H1 (cell line): ENCODE measurements around the gene WDFY4. TPM values are rescaled to one million over a fixed set of nuclear protein-coding genes. Genes with fewer than 3 reads are reported as not detected.

Experiments used
- CTCF ChIA-PET: fragments of 300-600 bp; sonication (Branson Sonifier 250); formaldehyde crosslinking; loops from one replicate; lab custom pipeline; 2021; ENCODE audit not compliant: partially characterized antibody; lab: Charles Lee
- POLR2A ChIA-PET: fragments of 300-600 bp; sonication (Branson Sonifier 250); formaldehyde crosslinking; loops from one replicate; lab custom pipeline; 2021; ENCODE audit warnings: inconsistent platforms; ENCODE audit not compliant: partially characterized antibody; lab: Charles Lee
- DNase-seq, 2 experiments: peaks; one replicate each; pipeline versions ENCODE4 v3.0.0 to v3.0.0-alpha.2; 2010 to 2022; ENCODE audit warnings: low spot score in 2 of 2, low read depth in 1 of 2, mixed read lengths in 1 of 2
- FAIRE-seq: peaks from 2 replicates; lab custom pipeline; 2011; peaks lifted over from hg19 to GRCh38; lab: Jason Lieb, UNC
- H2AFZ ChIP-seq: 2 replicates; pipeline ENCODE4 v1.8.1; 2012; ENCODE audit warnings: low read length, inconsistent platforms
- H2AK5ac ChIP-seq: 2 replicates; pipeline ENCODE4 v1.6.1; 2013; ENCODE audit warnings: low read depth, low read length
- H2BK120ac ChIP-seq: replicated peaks from 2 replicates; pipeline ENCODE3; 2013; ENCODE audit warnings: low read depth, low read length, inconsistent platforms
- H2BK12ac ChIP-seq: 2 replicates; pipeline ENCODE4 v1.6.1; 2013; ENCODE audit warnings: low read depth, low read length
- H2BK15ac ChIP-seq: 2 replicates; pipeline ENCODE4 v1.6.1; 2013; ENCODE audit warnings: low read length
- H2BK20ac ChIP-seq: 2 replicates; pipeline ENCODE4 v1.6.1; 2013; ENCODE audit warnings: low read length
- H2BK5ac ChIP-seq: 2 replicates; pipeline ENCODE4 v1.6.1; 2013; ENCODE audit warnings: low read depth, low read length
- H3K14ac ChIP-seq: 2 replicates; pipeline ENCODE4 v1.6.1; 2013; ENCODE audit warnings: inconsistent platforms; ENCODE audit not compliant: insufficient read length
- H3K18ac ChIP-seq: 2 replicates; pipeline ENCODE4 v1.6.1; 2013; ENCODE audit warnings: low read length; ENCODE audit errors: extremely low read depth
- H3K23ac ChIP-seq: 2 replicates; pipeline ENCODE4 v1.6.1; 2013; ENCODE audit warnings: inconsistent platforms; ENCODE audit not compliant: insufficient read length
- H3K23me2 ChIP-seq: 2 replicates; pipeline ENCODE4 v1.6.1; 2013; ENCODE audit warnings: low read depth, low read length
- H3K27ac ChIP-seq: 2 replicates; pipeline ENCODE4 v1.6.1; 2011; ENCODE audit warnings: low read depth, low read length, inconsistent platforms
- H3K27me3 ChIP-seq, 4 experiments: replicated peaks in 1 of 4; 1 replicate in 1 of 4; 2 replicates in 3 of 4; pipeline versions ENCODE4 v1.6.1 to v1.8.1; 2011 to 2013; ENCODE audit warnings: low read length in 3 of 4, mild to moderate bottlenecking in 3 of 4, inconsistent platforms in 2 of 4, mixed read lengths in 2 of 4, moderate library complexity in 1 of 4; ENCODE audit not compliant: control insufficient read depth in 3 of 4, insufficient read depth in 3 of 4; ENCODE audit errors: extremely low read depth in 1 of 4
- H3K36me3 ChIP-seq, 4 experiments: 2 replicates each; pipeline versions ENCODE4 v1.6.1 to v1.8.1; 2011 to 2013; ENCODE audit warnings: mild to moderate bottlenecking in 4 of 4, low read length in 3 of 4, moderate library complexity in 2 of 4, control low read depth in 1 of 4, inconsistent platforms in 1 of 4; ENCODE audit not compliant: insufficient read depth in 4 of 4, control insufficient read depth in 2 of 4
- H3K4ac ChIP-seq: replicated peaks from 2 replicates; pipeline ENCODE3; 2013; ENCODE audit warnings: low read length, low read depth, mixed read lengths, inconsistent platforms; ENCODE audit not compliant: insufficient read length
- H3K4me1 ChIP-seq, 4 experiments: replicated peaks in 1 of 4; 1 replicate in 1 of 4; 2 replicates in 3 of 4; pipeline versions ENCODE4 v1.6.1 to v1.8.1; 2011 to 2013; ENCODE audit warnings: low read length in 3 of 4, inconsistent platforms in 2 of 4, mixed read lengths in 1 of 4; ENCODE audit not compliant: insufficient read depth in 4 of 4, control insufficient read depth in 3 of 4
- H3K4me2 ChIP-seq, 2 experiments: 2 replicates each; pipeline versions ENCODE4 v1.6.1 to v1.8.1; 2011 to 2013; ENCODE audit warnings: low read depth in 2 of 2, low read length in 2 of 2, control low read depth in 1 of 2, inconsistent platforms in 1 of 2, mild to moderate bottlenecking in 1 of 2; ENCODE audit not compliant: insufficient read depth in 1 of 2
- H3K4me3 ChIP-seq, 4 experiments: fragments of 200-600, 300-600 bp in 1 of 4; sonication (generic), shearing (Covaris generic), sonication (Bioruptor Twin) in 1 of 4; 2 replicates each; pipeline versions ENCODE4 v1.5.1 to v1.8.1; 2011 to 2016; ENCODE audit warnings: low read length in 4 of 4, low read depth in 3 of 4, control low read depth in 2 of 4, inconsistent platforms in 2 of 4, mild to moderate bottlenecking in 2 of 4, mixed read lengths in 1 of 4, moderate library complexity in 1 of 4; ENCODE audit not compliant: insufficient read depth in 2 of 4; ENCODE audit errors: extremely low read depth in 1 of 4
- H3K56ac ChIP-seq: replicated peaks from 2 replicates; pipeline ENCODE3; 2013; ENCODE audit warnings: low read depth, mild to moderate bottlenecking, mixed read lengths, low read length, inconsistent platforms; ENCODE audit not compliant: insufficient read length
- H3K79me1 ChIP-seq: 2 replicates; pipeline ENCODE4 v1.6.1; 2013; ENCODE audit warnings: low read depth, low read length, control low read depth
- H3K79me2 ChIP-seq, 2 experiments: 2 replicates each; pipeline versions ENCODE4 v1.6.1 to v1.8.1; 2012 to 2013; ENCODE audit warnings: low read length in 2 of 2, mild to moderate bottlenecking in 2 of 2, inconsistent platforms in 1 of 2; ENCODE audit not compliant: insufficient read depth in 2 of 2, control insufficient read depth in 1 of 2
- H3K9ac ChIP-seq, 4 experiments: replicated peaks in 1 of 4; 1 replicate in 1 of 4; 2 replicates in 3 of 4; pipeline versions ENCODE4 v1.6.1 to v1.8.1; 2011 to 2013; ENCODE audit warnings: low read depth in 3 of 4, low read length in 3 of 4, control low read depth in 2 of 4, mild to moderate bottlenecking in 2 of 4, moderate library complexity in 2 of 4, inconsistent platforms in 1 of 4; ENCODE audit errors: extremely low read depth in 1 of 4
- H3K9me3 ChIP-seq, 2 experiments: 2 replicates each; pipeline versions ENCODE4 v1.6.1 to v1.8.1; 2012 to 2013; ENCODE audit warnings: mild to moderate bottlenecking in 2 of 2, moderate library complexity in 2 of 2, control low read depth in 1 of 2, inconsistent platforms in 1 of 2, low read depth in 1 of 2, low read length in 1 of 2, mixed read lengths in 1 of 2; ENCODE audit not compliant: insufficient read depth in 2 of 2
- H4K20me1 ChIP-seq, 2 experiments: replicated peaks in 1 of 2; 2 replicates each; pipeline versions ENCODE3 to v1.8.1; 2011 to 2013; ENCODE audit warnings: inconsistent platforms in 2 of 2, low read length in 2 of 2, mild to moderate bottlenecking in 1 of 2; ENCODE audit not compliant: insufficient read depth in 2 of 2, control insufficient read depth in 1 of 2
- H4K5ac ChIP-seq: 2 replicates; pipeline ENCODE4 v1.6.1; 2013; ENCODE audit warnings: low read length, low read depth, mixed read lengths, inconsistent platforms; ENCODE audit not compliant: insufficient read length
- H4K8ac ChIP-seq: 2 replicates; pipeline ENCODE4 v1.8.0; 2013; ENCODE audit warnings: mild to moderate bottlenecking, moderate library complexity, low read length, inconsistent platforms; ENCODE audit not compliant: insufficient read depth; ENCODE audit errors: extremely low read depth
- H4K91ac ChIP-seq: replicated peaks from 2 replicates; pipeline ENCODE3; 2013; ENCODE audit warnings: low read length, mixed read lengths, inconsistent platforms; ENCODE audit not compliant: insufficient read length
- CBX8 ChIP-seq: fragments of 300-800, 300-1000 bp; sonication (generic); IDR thresholded peaks from 2 replicates; pipeline ENCODE4 v1.7.1; 2016; ENCODE audit warnings: low read depth, low read length, borderline replicate concordance
- CTBP2 ChIP-seq: IDR thresholded peaks from 2 replicates; pipeline ENCODE4 v1.7.0; 2011; ENCODE audit warnings: borderline replicate concordance, mild to moderate bottlenecking, moderate library complexity, mixed read lengths, low read length; ENCODE audit not compliant: insufficient read depth, insufficient read length
- E2F6 ChIP-seq: IDR thresholded peaks from 2 replicates; pipeline ENCODE4 v1.6.1; 2012; ENCODE audit warnings: inconsistent platforms
- HDAC6 ChIP-seq: IDR thresholded peaks from one replicate; pipeline ENCODE4 v1.7.1; 2012; ENCODE audit warnings: low read depth, mild to moderate bottlenecking, inconsistent platforms, low read length, moderate library complexity
- MAX ChIP-seq: IDR thresholded peaks from 2 replicates; pipeline ENCODE4 v1.6.1; 2012; ENCODE audit warnings: inconsistent platforms
- PHF8 ChIP-seq: fragments of 200-600 bp; sonication (generic); conservative IDR thresholded peaks from 2 replicates; pipeline ENCODE4 v1.7.1; 2012; ENCODE audit warnings: low read depth, mild to moderate bottlenecking, inconsistent platforms, low read length, moderate library complexity
- POLR2A ChIP-seq, 2 experiments: IDR thresholded peaks; 1 replicate in 1 of 2; 2 replicates in 1 of 2; pipeline ENCODE4 v1.6.1; 2011; ENCODE audit warnings: low read depth in 2 of 2, low read length in 2 of 2, mild to moderate bottlenecking in 2 of 2; ENCODE audit errors: control extremely low read depth in 1 of 2
- POU5F1 ChIP-seq: IDR thresholded peaks from 2 replicates; pipeline ENCODE4 v1.6.1; 2011; ENCODE audit warnings: low read depth, mild to moderate bottlenecking, low read length, moderate library complexity
- RBBP5 ChIP-seq: IDR thresholded peaks from 2 replicates; pipeline ENCODE4 v1.7.1; 2012; ENCODE audit warnings: low read depth, mild to moderate bottlenecking, inconsistent platforms, low read length, moderate library complexity, borderline replicate concordance
- SIX5 ChIP-seq: IDR thresholded peaks from 2 replicates; pipeline ENCODE4 v1.6.1; 2011; ENCODE audit warnings: mild to moderate bottlenecking, low read depth, low read length
- SP1 ChIP-seq: IDR thresholded peaks from 2 replicates; pipeline ENCODE4 v1.6.1; 2011; ENCODE audit warnings: low read depth, low read length
- TAF1 ChIP-seq: IDR thresholded peaks from 2 replicates; pipeline ENCODE4 v1.6.1; 2011; ENCODE audit warnings: mild to moderate bottlenecking, low read depth, low read length
- TBP ChIP-seq: IDR thresholded peaks from 2 replicates; pipeline ENCODE4 v1.6.1; 2011; ENCODE audit warnings: low read depth, low read length, improper control_type of control experiment
- YY1 ChIP-seq: IDR thresholded peaks from 2 replicates; pipeline ENCODE4 v1.6.1; 2011; ENCODE audit warnings: low read depth, mild to moderate bottlenecking, low read length
- ZNF274 ChIP-seq: IDR thresholded peaks from 2 replicates; pipeline ENCODE4 v1.7.0; 2012; ENCODE audit warnings: low read length, borderline replicate concordance; ENCODE audit errors: extremely low read depth
- WGBS, 2 experiments: shearing (Covaris generic) in 1 of 2; methylation state at CpG; one replicate each; pipeline versions ENCODE4 v1.1.6 to v1.1.7; 2013 to 2015; ENCODE audit warnings: low lambda C conversion rate in 2 of 2, mixed read lengths in 2 of 2, inconsistent platforms in 1 of 2, low coverage in 1 of 2, missing lambda C conversion rate in 1 of 2; ENCODE audit not compliant: insufficient replicate concordance in 2 of 2, insufficient coverage in 1 of 2, insufficient read length in 1 of 2; ENCODE audit errors: extremely low coverage in 1 of 2, missing lambda C conversion rate in 1 of 2; 5-methylcytosine and 5-hydroxymethylcytosine counted together
- polyA plus RNA-seq, 7 experiments: library from polyadenylated mRNA; depleted of rRNA in 3 of 7; stranded (reverse) in 5 of 7; unstranded in 2 of 7; fragments of >200 nt in 5 of 7; fragments of 200-250 nt in 2 of 7; gene quantifications; 1 replicate in 5 of 7; 2 replicates in 1 of 7; 4 replicates in 1 of 7; pipeline versions ENCODE4 v1.2.1 to v1.2.3, GENCODE V29; 2011 to 2013; ENCODE audit warnings: missing spikeins in 2 of 7, mixed read lengths in 2 of 7
- total RNA-seq: library from RNA; stranded (reverse); fragmentation: NEBNext Ultra II Directional; extraction: Animal tissue kit (Norgen Biotek cat#: 25700); gene quantifications from 2 replicates; pipeline ENCODE4 v1.2.1, GENCODE V29; 2021

The WDFY4 gene
- total and polyA plus RNA-seq, 2 of the 8 experiments (the other 6 are each of a cell fraction or from before 2014, with no cell fraction given): not detected

GRCh38 chr10:48773580-48773979 lies 88.9 kb downstream of the WDFY4 start:
- Histone ChIP-seq H3K79me1 (no peaks in the 10 kb centered on the region), H4K91ac (no peak overlapping the region), H3K9me3 (no peaks in the 10 kb centered on the region), H3K4me3 (no peak overlapping the region), H3K27me3 (no peaks in the 10 kb centered on the region), H3K27ac (no peak overlapping the region), H4K20me1 (peaks cover 0 to 2% of the 10 kb centered on the region in 2 experiments), H4K5ac (no peak overlapping the region), H3K4me1 (peaks cover 0 to 2% (median 0%) of the 10 kb centered on the region in 4 experiments; a peak in 3 of 7 replicates), H2BK5ac (no peak overlapping the region), H3K23me2 (no peaks in the 10 kb centered on the region), H2BK12ac (no peak overlapping the region), H3K4ac (no peak overlapping the region), H3K36me3 (no peaks in the 10 kb centered on the region), H3K4me2 (no peak overlapping the region), H2AK5ac (no peak overlapping the region), H3K23ac (no peak overlapping the region), H2BK15ac (no peak overlapping the region), H3K56ac (no peak overlapping the region), H4K8ac (no peak overlapping the region), H2AFZ (no peak overlapping the region), H3K18ac (no peak overlapping the region), H3K79me2 (no peaks in the 10 kb centered on the region), H2BK20ac (no peak overlapping the region), H2BK120ac (no peak overlapping the region), H3K14ac (no peak overlapping the region), H3K9ac (no peak overlapping the region)
- ChIA-PET CTCF (interaction anchor here (0.6 to 0.9 kb wide), 3 partner anchors 9 to 401 kb away, joined by 3 to 4 read pairs (median 3); no protein-coding TSS in a partner anchor), POLR2A (no interaction called here)
- DNase-seq (no peak), FAIRE-seq (no peak)
- WGBS, 2 experiments: 80% methylated on average over 4 of the region's 4 CpGs; no CpG with 5 or more reads in 1 of the 2 experiments
- no peak for TF ChIP-seq POLR2A (IDR thresholded peaks at IDR 0.05; ENCODE audit: control extremely low read depth in 1 of 2, low read depth in 2 of 2, low read length in 2 of 2)
- no peak for TF ChIP-seq TBP
- TF ChIP-seq CTBP2: no peak
- TF ChIP-seq POU5F1: no peak
- TF ChIP-seq E2F6: no peak
- TF ChIP-seq TAF1: no peak
- TF ChIP-seq ZNF274: no peak
- no peak for TF ChIP-seq YY1
- no peak for TF ChIP-seq SP1
- no peak for TF ChIP-seq RBBP5
- TF ChIP-seq CBX8: no peak
- TF ChIP-seq MAX: no peak
- TF ChIP-seq PHF8: no peak
- TF ChIP-seq HDAC6: no peak
- TF ChIP-seq SIX5: no peak
